H1 (cell line): ENCODE data around the gene SRCIN1. TPM values are rescaled to one million over a fixed set of nuclear protein-coding genes. Genes with fewer than 3 reads are reported as not detected.

Experiments
- CTCF ChIA-PET: fragments of 300-600 bp; sonication (Branson Sonifier 250); formaldehyde crosslinking; loops from one replicate; lab custom pipeline; 2021; ENCODE audit not compliant: partially characterized antibody; lab: Charles Lee
- POLR2A ChIA-PET: fragments of 300-600 bp; sonication (Branson Sonifier 250); formaldehyde crosslinking; loops from one replicate; lab custom pipeline; 2021; ENCODE audit warnings: inconsistent platforms; ENCODE audit not compliant: partially characterized antibody; lab: Charles Lee
- DNase-seq, 2 experiments: peaks; one replicate each; pipeline versions ENCODE4 v3.0.0 to v3.0.0-alpha.2; 2010 to 2022; ENCODE audit warnings: low spot score in 2 of 2, low read depth in 1 of 2, mixed read lengths in 1 of 2
- FAIRE-seq: peaks from 2 replicates; lab custom pipeline; 2011; peaks lifted over from hg19 to GRCh38; lab: Jason Lieb, UNC
- H2AFZ ChIP-seq: 2 replicates; pipeline ENCODE4 v1.8.1; 2012; ENCODE audit warnings: low read length, inconsistent platforms
- H2AK5ac ChIP-seq: 2 replicates; pipeline ENCODE4 v1.6.1; 2013; ENCODE audit warnings: low read depth, low read length
- H2BK120ac ChIP-seq: replicated peaks from 2 replicates; pipeline ENCODE3; 2013; ENCODE audit warnings: low read depth, low read length, inconsistent platforms
- H2BK12ac ChIP-seq: 2 replicates; pipeline ENCODE4 v1.6.1; 2013; ENCODE audit warnings: low read depth, low read length
- H2BK15ac ChIP-seq: 2 replicates; pipeline ENCODE4 v1.6.1; 2013; ENCODE audit warnings: low read length
- H2BK20ac ChIP-seq: 2 replicates; pipeline ENCODE4 v1.6.1; 2013; ENCODE audit warnings: low read length
- H2BK5ac ChIP-seq: 2 replicates; pipeline ENCODE4 v1.6.1; 2013; ENCODE audit warnings: low read depth, low read length
- H3K14ac ChIP-seq: 2 replicates; pipeline ENCODE4 v1.6.1; 2013; ENCODE audit warnings: inconsistent platforms; ENCODE audit not compliant: insufficient read length
- H3K18ac ChIP-seq: 2 replicates; pipeline ENCODE4 v1.6.1; 2013; ENCODE audit warnings: low read length; ENCODE audit errors: extremely low read depth
- H3K23ac ChIP-seq: 2 replicates; pipeline ENCODE4 v1.6.1; 2013; ENCODE audit warnings: inconsistent platforms; ENCODE audit not compliant: insufficient read length
- H3K23me2 ChIP-seq: 2 replicates; pipeline ENCODE4 v1.6.1; 2013; ENCODE audit warnings: low read depth, low read length
- H3K27ac ChIP-seq: 2 replicates; pipeline ENCODE4 v1.6.1; 2011; ENCODE audit warnings: low read depth, low read length, inconsistent platforms
- H3K27me3 ChIP-seq, 4 experiments: replicated peaks in 1 of 4; 1 replicate in 1 of 4; 2 replicates in 3 of 4; pipeline versions ENCODE4 v1.6.1 to v1.8.1; 2011 to 2013; ENCODE audit warnings: low read length in 3 of 4, mild to moderate bottlenecking in 3 of 4, inconsistent platforms in 2 of 4, mixed read lengths in 2 of 4, moderate library complexity in 1 of 4; ENCODE audit not compliant: control insufficient read depth in 3 of 4, insufficient read depth in 3 of 4; ENCODE audit errors: extremely low read depth in 1 of 4
- H3K36me3 ChIP-seq, 4 experiments: 2 replicates each; pipeline versions ENCODE4 v1.6.1 to v1.8.1; 2011 to 2013; ENCODE audit warnings: mild to moderate bottlenecking in 4 of 4, low read length in 3 of 4, moderate library complexity in 2 of 4, control low read depth in 1 of 4, inconsistent platforms in 1 of 4; ENCODE audit not compliant: insufficient read depth in 4 of 4, control insufficient read depth in 2 of 4
- H3K4ac ChIP-seq: replicated peaks from 2 replicates; pipeline ENCODE3; 2013; ENCODE audit warnings: low read length, low read depth, mixed read lengths, inconsistent platforms; ENCODE audit not compliant: insufficient read length
- H3K4me1 ChIP-seq, 4 experiments: replicated peaks in 1 of 4; 1 replicate in 1 of 4; 2 replicates in 3 of 4; pipeline versions ENCODE4 v1.6.1 to v1.8.1; 2011 to 2013; ENCODE audit warnings: low read length in 3 of 4, inconsistent platforms in 2 of 4, mixed read lengths in 1 of 4; ENCODE audit not compliant: insufficient read depth in 4 of 4, control insufficient read depth in 3 of 4
- H3K4me2 ChIP-seq, 2 experiments: 2 replicates each; pipeline versions ENCODE4 v1.6.1 to v1.8.1; 2011 to 2013; ENCODE audit warnings: low read depth in 2 of 2, low read length in 2 of 2, control low read depth in 1 of 2, inconsistent platforms in 1 of 2, mild to moderate bottlenecking in 1 of 2; ENCODE audit not compliant: insufficient read depth in 1 of 2
- H3K4me3 ChIP-seq, 4 experiments: fragments of 200-600, 300-600 bp in 1 of 4; sonication (generic), shearing (Covaris generic), sonication (Bioruptor Twin) in 1 of 4; 2 replicates each; pipeline versions ENCODE4 v1.5.1 to v1.8.1; 2011 to 2016; ENCODE audit warnings: low read length in 4 of 4, low read depth in 3 of 4, control low read depth in 2 of 4, inconsistent platforms in 2 of 4, mild to moderate bottlenecking in 2 of 4, mixed read lengths in 1 of 4, moderate library complexity in 1 of 4; ENCODE audit not compliant: insufficient read depth in 2 of 4; ENCODE audit errors: extremely low read depth in 1 of 4
- H3K56ac ChIP-seq: replicated peaks from 2 replicates; pipeline ENCODE3; 2013; ENCODE audit warnings: low read depth, mild to moderate bottlenecking, mixed read lengths, low read length, inconsistent platforms; ENCODE audit not compliant: insufficient read length
- H3K79me1 ChIP-seq: 2 replicates; pipeline ENCODE4 v1.6.1; 2013; ENCODE audit warnings: low read depth, low read length, control low read depth
- H3K79me2 ChIP-seq, 2 experiments: 2 replicates each; pipeline versions ENCODE4 v1.6.1 to v1.8.1; 2012 to 2013; ENCODE audit warnings: low read length in 2 of 2, mild to moderate bottlenecking in 2 of 2, inconsistent platforms in 1 of 2; ENCODE audit not compliant: insufficient read depth in 2 of 2, control insufficient read depth in 1 of 2
- H3K9ac ChIP-seq, 4 experiments: replicated peaks in 1 of 4; 1 replicate in 1 of 4; 2 replicates in 3 of 4; pipeline versions ENCODE4 v1.6.1 to v1.8.1; 2011 to 2013; ENCODE audit warnings: low read depth in 3 of 4, low read length in 3 of 4, control low read depth in 2 of 4, mild to moderate bottlenecking in 2 of 4, moderate library complexity in 2 of 4, inconsistent platforms in 1 of 4; ENCODE audit errors: extremely low read depth in 1 of 4
- H3K9me3 ChIP-seq, 2 experiments: 2 replicates each; pipeline versions ENCODE4 v1.6.1 to v1.8.1; 2012 to 2013; ENCODE audit warnings: mild to moderate bottlenecking in 2 of 2, moderate library complexity in 2 of 2, control low read depth in 1 of 2, inconsistent platforms in 1 of 2, low read depth in 1 of 2, low read length in 1 of 2, mixed read lengths in 1 of 2; ENCODE audit not compliant: insufficient read depth in 2 of 2
- H4K20me1 ChIP-seq, 2 experiments: replicated peaks in 1 of 2; 2 replicates each; pipeline versions ENCODE3 to v1.8.1; 2011 to 2013; ENCODE audit warnings: inconsistent platforms in 2 of 2, low read length in 2 of 2, mild to moderate bottlenecking in 1 of 2; ENCODE audit not compliant: insufficient read depth in 2 of 2, control insufficient read depth in 1 of 2
- H4K5ac ChIP-seq: 2 replicates; pipeline ENCODE4 v1.6.1; 2013; ENCODE audit warnings: low read length, low read depth, mixed read lengths, inconsistent platforms; ENCODE audit not compliant: insufficient read length
- H4K8ac ChIP-seq: 2 replicates; pipeline ENCODE4 v1.8.0; 2013; ENCODE audit warnings: mild to moderate bottlenecking, moderate library complexity, low read length, inconsistent platforms; ENCODE audit not compliant: insufficient read depth; ENCODE audit errors: extremely low read depth
- H4K91ac ChIP-seq: replicated peaks from 2 replicates; pipeline ENCODE3; 2013; ENCODE audit warnings: low read length, mixed read lengths, inconsistent platforms; ENCODE audit not compliant: insufficient read length
- HDAC6 ChIP-seq: IDR thresholded peaks from one replicate; pipeline ENCODE4 v1.7.1; 2012; ENCODE audit warnings: low read depth, mild to moderate bottlenecking, inconsistent platforms, low read length, moderate library complexity
- MAFK ChIP-seq: IDR thresholded peaks from 2 replicates; pipeline ENCODE4 v1.6.1; 2012; ENCODE audit warnings: low read depth, mild to moderate bottlenecking, improper control_type of control experiment, low read length
- POLR2AphosphoS5 ChIP-seq: IDR thresholded peaks from 2 replicates; pipeline ENCODE4 v1.6.1; 2011; ENCODE audit warnings: low read depth, low read length
- RBBP5 ChIP-seq: IDR thresholded peaks from 2 replicates; pipeline ENCODE4 v1.7.1; 2012; ENCODE audit warnings: low read depth, mild to moderate bottlenecking, inconsistent platforms, low read length, moderate library complexity, borderline replicate concordance
- SP4 ChIP-seq: IDR thresholded peaks from 2 replicates; pipeline ENCODE4 v1.6.1; 2012; ENCODE audit warnings: low read length, inconsistent platforms
- SRF ChIP-seq: IDR thresholded peaks from 2 replicates; pipeline ENCODE4 v1.6.1; 2011; ENCODE audit warnings: mild to moderate bottlenecking, low read depth, low read length, moderate library complexity
- TCF12 ChIP-seq: IDR thresholded peaks from 2 replicates; pipeline ENCODE4 v1.6.1; 2011; ENCODE audit warnings: low read depth, mild to moderate bottlenecking, low read length
- ZNF274 ChIP-seq: IDR thresholded peaks from 2 replicates; pipeline ENCODE4 v1.7.0; 2012; ENCODE audit warnings: low read length, borderline replicate concordance; ENCODE audit errors: extremely low read depth
- WGBS, 2 experiments: shearing (Covaris generic) in 1 of 2; methylation state at CpG; one replicate each; pipeline versions ENCODE4 v1.1.6 to v1.1.7; 2013 to 2015; ENCODE audit warnings: low lambda C conversion rate in 2 of 2, mixed read lengths in 2 of 2, inconsistent platforms in 1 of 2, low coverage in 1 of 2, missing lambda C conversion rate in 1 of 2; ENCODE audit not compliant: insufficient replicate concordance in 2 of 2, insufficient coverage in 1 of 2, insufficient read length in 1 of 2; ENCODE audit errors: extremely low coverage in 1 of 2, missing lambda C conversion rate in 1 of 2; 5-methylcytosine and 5-hydroxymethylcytosine counted together
- polyA plus RNA-seq, 7 experiments: library from polyadenylated mRNA; depleted of rRNA in 3 of 7; stranded (reverse) in 5 of 7; unstranded in 2 of 7; fragments of >200 nt in 5 of 7; fragments of 200-250 nt in 2 of 7; gene quantifications; 1 replicate in 5 of 7; 2 replicates in 1 of 7; 4 replicates in 1 of 7; pipeline versions ENCODE4 v1.2.1 to v1.2.3, GENCODE V29; 2011 to 2013; ENCODE audit warnings: missing spikeins in 2 of 7, mixed read lengths in 2 of 7
- total RNA-seq: library from RNA; stranded (reverse); fragmentation: NEBNext Ultra II Directional; extraction: Animal tissue kit (Norgen Biotek cat#: 25700); gene quantifications from 2 replicates; pipeline ENCODE4 v1.2.1, GENCODE V29; 2021
- TF ChIP-seq, protein P1 (sequence below): IDR thresholded peaks from 2 replicates; pipeline ENCODE4 v1.6.1; 2011; ENCODE audit warnings: low read length, improper control_type of control experiment

SRCIN1 gene
- total and polyA plus RNA-seq, 2 of the 8 experiments (the other 6 are each of a cell fraction or from before 2014, with no cell fraction given) = 2.8 to 3.8 TPM

DNA sequence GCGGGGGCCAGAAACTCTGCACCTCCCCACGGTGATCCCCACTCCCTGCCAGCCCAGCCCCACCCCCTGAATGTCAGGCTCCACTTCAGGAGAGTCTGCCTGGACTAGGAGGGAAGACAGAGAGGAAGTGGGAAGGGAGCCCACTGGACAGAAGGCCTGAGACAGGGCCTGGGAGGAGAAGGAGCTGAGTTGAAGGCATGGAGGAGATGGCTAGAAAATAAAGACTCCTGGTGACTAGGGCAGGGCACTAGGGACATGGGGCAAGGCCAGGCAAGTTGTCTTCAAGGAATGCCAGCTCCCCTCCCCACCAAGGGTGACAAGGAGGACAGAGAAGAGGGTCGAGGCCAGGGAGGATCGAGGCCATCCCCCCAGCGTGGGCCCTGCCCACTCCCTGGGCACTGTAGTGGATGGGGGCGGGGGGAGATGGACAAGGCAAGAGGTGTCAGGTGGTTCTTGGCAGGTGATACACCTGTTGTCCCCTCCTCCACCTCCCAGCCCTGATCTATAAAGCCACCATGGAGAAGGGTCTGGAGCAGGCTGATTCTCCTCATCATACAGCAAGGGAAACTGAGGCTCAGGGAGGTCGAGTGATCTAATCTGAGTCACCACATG lies 19.7 kb downstream of the SRCIN1 start:
- peaks cover 0 to 6% of the 10 kb centered on the region in 2 experiments for H4K20me1 ChIP-seq
- H3K14ac ChIP-seq = no peak overlapping the region
- H3K9ac ChIP-seq = no peak overlapping the region
- 0 out of 2 replicates have a peak overlapping the region, but pooled peaks have one; percentile 50 for H2BK12ac ChIP-seq
- WGBS, 2 experiments = 80% methylated on average over 7 of the region's 7 CpGs; no CpG with 5 or more reads in 1 of the 2 experiments
- no peaks in the 10 kb centered on the region for H3K9me3 ChIP-seq
- peak overlapping the region; percentile 38 for H3K18ac ChIP-seq
- no peak overlapping the region for H4K5ac ChIP-seq
- H2BK15ac ChIP-seq = no peak overlapping the region; the same call in 1 of the 2 replicates
- H3K27ac ChIP-seq = no peak overlapping the region
- no peaks in the 10 kb centered on the region for H3K23me2 ChIP-seq
- POLR2A ChIA-PET = interaction anchor here (1.3 to 6.2 kb wide), 5 partner anchors 12 to 83 kb away, joined by 3 to 32 read pairs (median 5); no protein-coding TSS in a partner anchor
- H2AFZ ChIP-seq = no peak overlapping the region
- no peak overlapping the region for H4K8ac ChIP-seq
- H4K91ac ChIP-seq = no peak overlapping the region
- CTCF ChIA-PET = interaction anchor here (3.1 to 32.0 kb wide), 6 partner anchors 8 to 77 kb away, joined by 13 to 914 read pairs (median 169); partner anchors contain the start of gene SRCIN1
- H3K4me2 ChIP-seq = peak overlapping the region in 1 of 2 experiments; percentile 41; a peak in 1 of 4 replicates
- H3K4me1 ChIP-seq = peaks cover 3 to 42% (median 25%) of the 10 kb centered on the region in 4 experiments
- H3K27me3 ChIP-seq = peaks cover 0 to 8% (median 3%) of the 10 kb centered on the region in 4 experiments; a peak in 3 of 7 replicates
- H2BK5ac ChIP-seq = peak overlapping the region; percentile 39; the same call in 1 of the 2 replicates
- FAIRE-seq (no peak), DNase-seq (no peak)
- H3K79me1 ChIP-seq = 0 out of 2 replicates have a peak, but pooled peaks cover 2% of the 10 kb centered on the region
- H3K23ac ChIP-seq = no peak overlapping the region
- no peak overlapping the region for H2BK120ac ChIP-seq
- H3K56ac ChIP-seq = no peak overlapping the region
- no peaks in the 10 kb centered on the region; a peak in 1 of 8 replicates for H3K36me3 ChIP-seq
- no peak overlapping the region for H3K4me3 ChIP-seq
- no peaks in the 10 kb centered on the region for H3K79me2 ChIP-seq
- H2BK20ac ChIP-seq = 0 out of 2 replicates have a peak overlapping the region, but pooled peaks have one; percentile 48
- H3K4ac ChIP-seq = peak overlapping the region; percentile 5
- H2AK5ac ChIP-seq = 0 out of 2 replicates have a peak overlapping the region, but pooled peaks have one; percentile 34
- no peak for TF ChIP-seq ZNF274
- no peak for TF ChIP-seq POLR2AphosphoS5
- no peak for TF ChIP-seq RBBP5
- TF ChIP-seq HDAC6 = no peak
- TF ChIP-seq TCF12 = no peak
- no peak for TF ChIP-seq SRF
- TF ChIP-seq, protein P1, sequence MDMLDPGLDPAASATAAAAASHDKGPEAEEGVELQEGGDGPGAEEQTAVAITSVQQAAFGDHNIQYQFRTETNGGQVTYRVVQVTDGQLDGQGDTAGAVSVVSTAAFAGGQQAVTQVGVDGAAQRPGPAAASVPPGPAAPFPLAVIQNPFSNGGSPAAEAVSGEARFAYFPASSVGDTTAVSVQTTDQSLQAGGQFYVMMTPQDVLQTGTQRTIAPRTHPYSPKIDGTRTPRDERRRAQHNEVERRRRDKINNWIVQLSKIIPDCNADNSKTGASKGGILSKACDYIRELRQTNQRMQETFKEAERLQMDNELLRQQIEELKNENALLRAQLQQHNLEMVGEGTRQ = no peak
- no peak for TF ChIP-seq SP4
- no peak for TF ChIP-seq MAFK
